GM19238 (cell line): ENCODE measurements around the gene IRS1.

Experiments used
- DNase-seq: peaks from one replicate; pipeline ENCODE4 v3.0.0; 2011; ENCODE audit warnings: low spot score; ENCODE audit not compliant: insufficient read length

IRS1 gene

DNA sequence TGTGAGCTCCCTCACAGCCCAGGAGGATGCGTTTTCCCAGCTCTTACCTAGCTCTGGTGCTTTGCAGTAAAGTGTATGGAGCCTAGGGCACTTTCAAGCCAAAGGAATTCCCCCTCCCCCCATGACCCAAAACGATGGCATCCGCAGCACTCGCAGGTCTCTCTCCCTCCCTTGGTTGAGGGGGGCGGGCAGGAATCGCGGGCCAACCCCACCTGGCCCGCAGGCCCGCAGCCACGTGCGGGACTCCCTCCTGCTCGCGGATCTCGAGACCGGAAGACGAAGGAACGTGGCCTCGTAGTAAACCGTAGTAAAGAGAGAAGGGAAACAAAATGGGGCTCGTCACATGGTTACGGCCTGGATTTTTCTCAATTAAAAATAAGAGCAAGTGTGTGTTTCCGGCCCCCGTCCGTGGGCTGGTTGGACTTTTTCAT lies 8.5 kb downstream of the IRS1 start:
- DNase-seq: peak; percentile 54

DNA sequence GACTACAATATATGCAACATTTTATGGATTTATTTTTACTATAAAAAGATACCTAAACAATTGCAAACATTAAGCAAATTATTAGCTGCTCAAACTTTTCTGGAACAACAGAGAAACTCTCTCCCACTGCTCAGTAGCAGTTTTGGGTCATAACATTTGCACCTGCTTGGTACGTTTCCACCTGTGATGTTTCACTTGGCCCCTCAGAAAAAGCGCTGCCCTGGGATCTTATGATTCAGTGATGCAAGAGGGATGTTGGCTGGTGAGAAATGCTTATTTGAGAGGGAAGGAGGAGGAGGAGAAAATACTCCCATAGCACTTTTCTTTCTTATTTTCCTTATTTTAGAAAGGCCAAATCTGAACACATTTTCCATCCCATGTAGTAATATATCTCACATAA lies 9.2 kb downstream of the IRS1 start:
- DNase-seq: no peak

DNA sequence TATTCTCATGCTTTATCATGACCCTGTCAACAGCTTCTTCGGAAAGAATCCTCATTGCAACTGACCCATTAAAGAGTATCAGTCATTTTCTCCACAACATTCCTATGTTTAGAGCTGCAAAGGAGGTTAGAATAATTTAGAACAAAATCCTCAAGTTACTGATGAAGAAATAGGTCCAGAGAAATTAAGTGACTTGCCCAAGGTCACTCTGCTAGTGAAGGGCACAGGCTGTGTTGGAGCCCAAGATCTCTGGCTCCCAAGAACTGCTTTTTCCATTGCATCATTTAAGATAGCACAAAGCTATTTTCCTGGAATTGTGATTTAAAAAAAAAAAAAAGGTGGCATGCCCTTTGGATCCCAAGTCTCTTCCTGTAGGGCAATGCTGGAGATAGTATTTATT lies 9.6 kb downstream of the IRS1 start:
- no peak for DNase-seq

DNA sequence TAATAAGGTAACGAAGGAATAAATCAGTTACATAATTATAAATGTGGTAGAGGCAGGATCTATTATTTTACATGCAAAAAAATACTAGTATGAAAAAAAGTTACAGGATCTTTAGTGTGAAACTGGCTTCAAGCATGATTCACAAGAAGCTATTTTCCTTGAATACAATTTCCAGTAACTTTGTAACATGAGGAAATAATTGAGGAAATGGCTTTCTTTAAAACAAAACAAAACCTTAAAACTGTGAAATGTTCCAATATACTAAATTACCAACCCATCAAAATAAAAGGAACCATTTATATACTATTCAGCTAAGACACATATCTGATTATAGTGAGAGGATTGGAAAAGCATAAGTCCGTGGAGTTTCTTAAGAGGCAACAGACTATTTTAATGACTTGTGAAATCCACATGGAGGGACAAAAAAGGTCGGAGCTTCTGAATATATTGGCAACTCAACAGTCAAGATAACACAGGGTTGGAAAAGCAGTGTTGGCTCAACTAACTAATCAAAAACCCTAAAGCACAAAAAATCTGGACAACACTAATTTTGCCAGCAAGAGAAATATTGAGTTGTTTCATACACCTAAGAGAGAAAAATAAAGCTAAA lies 10.6 kb downstream of the IRS1 start:
- no peak for DNase-seq

DNA sequence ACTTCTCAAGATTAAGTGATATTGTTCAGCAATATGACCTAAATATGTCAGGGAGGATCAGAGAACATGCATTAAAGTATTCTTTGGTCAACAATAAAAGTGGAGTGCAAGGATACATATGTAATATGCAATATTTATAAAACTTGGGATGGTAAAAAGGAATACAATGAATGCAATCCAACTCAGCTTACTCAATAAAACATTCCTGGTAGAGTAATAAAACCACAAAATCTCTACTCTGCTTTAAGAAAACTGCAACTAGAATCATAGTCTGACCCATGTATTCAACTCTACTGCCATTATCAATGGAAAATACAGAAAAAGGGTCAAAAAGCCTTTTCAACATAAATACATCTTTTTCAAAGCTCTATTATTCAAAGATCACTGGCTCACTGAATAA lies 11.6 kb downstream of the IRS1 start:
- DNase-seq: no peak

DNA sequence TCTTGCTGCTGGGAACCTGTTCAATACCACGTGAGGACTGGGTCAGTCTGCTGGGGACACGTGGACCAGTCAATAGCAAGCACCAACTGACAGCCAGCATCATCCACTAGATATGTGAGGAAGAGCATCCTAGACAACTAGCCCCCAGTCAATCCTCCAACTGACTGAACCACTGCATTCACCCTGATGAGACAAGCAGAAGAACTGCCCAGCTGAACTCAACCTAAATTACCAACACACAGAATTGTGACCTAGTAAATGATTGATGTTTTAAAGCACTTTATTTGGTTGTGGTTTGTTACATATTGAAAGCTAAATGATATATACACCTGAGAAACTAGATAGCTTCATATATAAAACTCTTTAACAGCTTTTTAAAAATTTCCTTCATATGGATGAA lies 15.7 kb downstream of the IRS1 start:
- no peak for DNase-seq

DNA sequence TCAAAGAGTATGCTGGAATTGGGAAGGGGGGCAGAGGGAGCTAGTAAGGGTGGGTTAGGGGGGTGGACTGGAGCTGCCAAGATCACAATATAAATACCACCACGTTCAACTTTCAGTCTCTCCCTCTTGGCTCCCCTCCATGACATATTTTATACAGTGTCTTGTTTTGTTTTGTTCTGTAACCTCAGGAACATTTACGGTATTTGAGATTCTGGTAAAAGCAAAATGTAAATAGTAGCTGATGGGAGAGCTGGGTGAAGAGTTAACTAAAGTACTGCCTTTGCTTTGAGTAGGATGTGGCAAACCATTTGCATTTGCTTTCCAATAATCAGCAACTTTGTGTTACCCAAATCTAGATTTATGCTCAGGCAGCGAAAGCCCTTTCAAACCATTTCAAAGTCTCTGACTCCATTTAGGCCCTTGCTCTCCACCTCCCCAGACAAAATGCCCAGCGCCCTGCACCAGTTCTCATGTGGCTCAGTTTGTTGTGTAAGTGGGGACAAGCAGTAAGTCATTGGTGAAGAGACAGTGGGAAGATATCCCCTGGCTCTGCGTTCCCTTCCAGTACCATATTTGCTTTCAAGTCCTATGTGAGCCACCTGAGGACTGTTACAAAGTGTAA lies 17.4 kb downstream of the IRS1 start:
- DNase-seq: no peak

DNA sequence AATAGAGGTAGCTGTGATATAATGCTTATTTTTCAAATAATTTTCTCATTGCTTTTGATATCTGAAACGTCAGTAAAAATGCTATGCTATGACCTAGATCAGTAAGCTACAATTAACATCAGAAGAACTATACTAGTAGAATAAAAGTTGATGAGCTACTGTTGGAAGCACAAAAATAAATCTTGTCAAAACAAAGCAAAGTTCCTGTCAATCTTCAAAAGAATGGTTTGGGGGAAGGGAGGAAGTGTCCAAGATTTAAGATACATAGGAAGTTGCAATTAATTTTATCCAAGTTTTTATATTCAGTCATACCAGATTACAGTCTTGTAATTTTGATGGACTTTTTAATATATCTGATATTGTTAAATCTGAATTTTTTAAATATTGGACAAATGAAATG lies 19.2 kb downstream of the IRS1 start:
- DNase-seq: no peak

DNA sequence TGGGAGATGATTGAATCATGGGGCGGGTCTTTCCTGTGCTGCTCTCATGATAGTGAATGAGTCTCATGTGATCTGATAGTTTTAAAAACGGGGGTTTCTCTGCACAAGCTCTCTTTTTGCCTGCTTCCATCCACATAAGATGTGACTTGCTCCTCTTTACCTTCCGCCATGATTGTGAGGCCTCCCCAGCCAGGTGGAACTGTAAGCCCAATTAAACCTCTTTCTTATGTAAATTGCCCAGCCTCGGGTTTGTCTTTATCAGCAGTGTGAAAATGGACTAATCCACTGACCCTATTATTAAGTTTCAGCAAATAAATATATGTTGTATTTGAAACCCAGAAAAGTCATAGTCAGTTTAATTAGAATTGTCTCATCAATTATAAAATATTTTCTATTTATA lies 22.0 kb downstream of the IRS1 start:
- DNase-seq: no peak

DNA sequence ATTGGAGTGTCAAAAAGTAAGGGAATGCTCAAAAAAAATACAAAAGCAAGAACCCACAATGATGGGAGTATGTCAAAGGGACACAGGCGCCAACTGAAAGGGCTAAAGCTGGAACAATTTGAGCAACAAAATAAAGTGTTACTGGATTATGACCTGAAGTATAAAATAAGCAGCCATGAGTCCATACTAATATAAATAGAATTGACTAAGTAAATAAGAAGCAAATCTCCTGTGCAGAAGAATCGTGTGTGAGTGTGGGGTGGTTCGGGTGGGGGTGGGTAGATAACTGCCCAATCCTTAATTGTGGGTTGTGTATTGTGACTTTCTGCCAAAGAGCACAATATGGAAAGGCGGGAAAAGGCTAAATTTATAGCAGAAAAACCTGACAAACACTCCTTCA lies 23.5 kb downstream of the IRS1 start:
- no peak for DNase-seq

DNA sequence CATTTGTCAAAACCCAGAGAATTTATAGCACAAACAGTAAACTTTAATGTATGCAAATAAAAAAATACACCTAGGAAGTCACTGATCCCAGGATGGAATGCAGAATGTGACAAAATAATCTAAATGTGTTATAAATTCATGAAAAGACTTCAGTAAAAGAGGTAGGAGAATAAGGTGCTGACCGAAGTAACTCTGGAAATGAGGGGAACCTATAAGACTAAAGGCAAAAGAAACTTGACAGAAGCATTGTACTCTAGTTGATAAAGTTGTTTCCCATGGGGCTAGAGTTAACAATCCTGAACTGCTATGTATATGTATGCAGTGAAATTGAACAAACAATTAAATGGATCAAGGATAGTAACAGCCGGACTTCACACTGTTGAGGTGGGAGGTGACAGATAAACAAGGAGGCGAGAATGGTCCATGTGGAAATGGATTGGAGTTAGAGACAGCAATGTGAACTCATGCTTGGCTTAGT lies 24.5 kb downstream of the IRS1 start:
- no peak for DNase-seq

DNA sequence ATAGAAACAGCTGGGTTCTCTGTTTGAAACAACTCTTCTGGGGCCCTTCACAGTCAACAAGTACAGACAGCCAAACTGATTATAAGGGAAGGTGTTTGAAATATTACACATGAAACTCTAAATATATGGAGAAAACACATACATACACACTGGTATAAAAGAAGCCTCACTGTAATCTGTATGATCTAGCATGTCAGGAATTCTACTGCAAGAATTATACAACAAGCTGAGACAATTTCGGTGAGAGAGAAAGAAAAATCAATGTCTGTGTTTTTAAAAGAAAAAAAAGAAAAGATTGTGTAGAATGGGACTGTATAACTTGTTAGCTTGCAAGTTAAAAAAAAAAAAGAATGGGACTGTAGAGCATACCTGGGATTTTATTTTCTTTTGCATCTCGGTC lies 26.3 kb downstream of the IRS1 start:
- DNase-seq: no peak

DNA sequence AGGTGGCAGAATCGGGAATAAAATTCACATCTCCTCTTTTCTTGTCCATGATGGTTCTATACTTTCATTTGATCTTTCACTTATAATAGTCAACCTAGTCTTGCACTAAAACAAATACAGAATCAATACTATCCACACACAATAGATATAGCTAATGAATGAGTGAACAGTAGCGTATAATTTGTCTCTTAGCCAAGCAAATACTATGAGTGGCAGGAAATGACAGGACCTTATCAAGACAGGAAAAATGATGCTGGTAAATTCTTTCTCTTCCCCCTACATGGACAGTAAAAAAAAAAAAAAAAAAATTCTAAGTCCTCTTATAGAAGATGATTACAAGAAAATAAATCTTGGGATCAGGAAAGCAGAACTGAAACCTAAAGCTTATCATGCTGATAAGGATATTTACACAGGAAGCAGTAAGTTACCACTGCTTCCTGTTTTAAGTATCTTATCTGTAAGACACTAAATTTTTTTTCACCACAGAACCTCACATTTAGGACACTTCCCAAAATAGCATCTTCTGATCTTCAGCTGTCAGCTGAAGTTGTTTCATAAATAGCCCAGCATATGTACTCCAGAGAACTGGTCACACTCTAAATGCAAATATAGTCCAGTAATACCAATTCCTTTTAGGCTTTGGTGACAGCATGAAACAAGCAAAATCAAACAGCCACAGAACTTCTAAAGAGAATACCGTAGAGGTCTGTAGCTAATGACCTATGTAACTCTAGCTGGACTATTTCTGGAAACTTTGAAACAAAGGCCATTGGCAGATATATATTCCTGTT lies 27.0 kb downstream of the IRS1 start:
- peak; percentile 39 for DNase-seq

DNA sequence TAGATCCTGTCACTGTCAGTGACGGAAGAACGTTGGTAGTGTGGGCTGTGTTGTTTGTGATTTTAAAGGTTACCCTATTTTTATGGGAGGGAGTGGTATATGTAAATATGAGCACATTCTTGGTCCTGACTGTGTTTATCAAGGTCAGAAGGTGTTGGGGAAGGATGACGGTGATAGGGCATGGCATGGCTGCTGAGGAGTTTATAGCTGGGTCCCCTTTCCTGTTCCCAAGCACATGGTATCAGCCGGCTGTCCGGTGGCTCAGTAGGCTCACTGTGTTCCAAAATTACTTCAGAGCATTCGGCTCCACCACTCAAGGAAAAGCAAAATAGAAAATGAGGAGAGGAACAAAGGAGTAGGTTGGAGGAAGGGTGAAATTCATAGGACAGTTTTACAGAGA lies 28.6 kb downstream of the IRS1 start:
- no peak for DNase-seq

DNA sequence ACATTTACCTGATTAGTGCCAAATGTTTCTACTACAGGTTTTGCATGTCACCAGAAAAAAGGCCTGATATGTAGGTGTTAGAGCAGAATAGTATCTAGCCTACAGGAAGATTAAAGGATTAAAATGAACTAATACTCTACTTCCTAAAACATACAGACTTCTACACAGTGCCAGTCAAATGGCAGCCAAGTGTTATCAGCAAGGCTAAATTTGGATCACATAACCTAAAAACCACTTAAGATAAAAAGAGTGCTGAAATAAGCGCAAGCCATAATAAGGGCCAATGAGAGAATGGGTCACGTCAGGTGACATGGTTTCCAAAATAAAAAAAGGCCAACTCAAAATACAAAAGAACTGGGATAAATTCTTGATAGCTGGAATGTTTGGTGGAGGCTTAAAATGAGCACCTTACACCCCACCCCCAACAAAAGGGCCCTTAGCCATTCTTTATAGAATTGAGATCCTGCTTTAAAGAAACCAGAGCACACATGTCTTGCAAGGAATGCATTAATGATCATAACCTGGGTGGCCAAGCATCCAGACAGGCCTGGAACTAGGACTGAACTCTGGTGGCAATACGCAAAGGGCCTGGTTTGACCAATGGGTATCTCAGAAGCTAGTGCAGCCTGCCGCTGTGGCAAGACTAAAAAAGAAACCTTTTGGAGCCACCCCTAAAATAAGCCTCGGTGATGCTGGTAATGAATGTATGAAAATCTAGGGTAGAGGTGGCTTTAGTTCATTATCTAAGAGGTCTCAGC lies 32.4 kb downstream of the IRS1 start:
- no peak for DNase-seq

DNA sequence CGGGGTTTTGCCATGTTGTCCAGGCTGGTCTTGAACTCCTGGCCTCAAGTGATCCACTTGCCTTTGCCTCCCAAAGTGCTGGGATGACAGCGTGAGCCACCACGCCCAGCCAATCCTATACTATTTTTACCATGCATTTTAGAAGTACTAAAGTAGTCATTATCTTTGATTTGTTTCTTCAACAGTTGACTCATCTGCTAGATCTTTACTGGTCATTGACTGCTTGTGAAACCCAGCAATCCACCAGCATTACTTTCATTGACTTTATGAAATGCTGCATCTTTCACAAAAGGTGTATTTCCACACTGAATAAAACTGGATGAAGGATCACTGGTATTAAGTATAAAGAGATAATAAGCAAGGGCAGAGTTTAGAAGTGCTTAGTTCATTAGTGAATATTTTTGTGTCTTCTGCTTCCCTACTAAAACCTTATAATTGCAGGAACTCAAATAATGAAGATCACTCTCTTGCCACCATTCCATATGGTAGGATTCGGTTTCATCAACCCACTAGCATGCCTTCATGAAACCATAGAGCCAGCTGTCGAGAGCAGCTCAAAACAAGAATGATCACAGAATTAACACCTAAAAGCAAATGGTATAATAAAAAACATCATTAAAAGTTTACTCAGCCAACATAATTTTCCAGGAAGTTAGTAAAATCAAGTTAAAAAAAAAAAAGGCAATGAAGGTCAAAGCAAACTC lies 33.1 kb downstream of the IRS1 start:
- no peak for DNase-seq

DNA sequence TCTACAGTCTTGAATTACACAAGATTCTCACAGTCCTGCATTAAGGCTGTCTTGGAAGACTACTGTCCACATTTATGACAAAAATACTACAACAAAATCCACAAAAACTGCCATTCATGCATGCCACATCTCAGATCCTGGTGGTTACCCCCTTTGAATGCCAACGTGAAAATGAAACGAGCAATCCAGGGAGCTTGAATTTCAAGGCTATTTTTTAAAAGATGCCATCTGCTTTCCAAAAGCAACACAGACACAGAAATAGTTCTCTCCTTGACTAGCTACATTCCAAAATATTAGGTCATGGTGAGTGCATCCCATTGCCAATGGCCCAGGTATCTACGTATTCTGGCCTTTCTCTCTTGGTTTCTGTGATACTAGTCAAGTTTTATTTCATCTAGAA lies 36.3 kb downstream of the IRS1 start:
- no peak for DNase-seq

DNA sequence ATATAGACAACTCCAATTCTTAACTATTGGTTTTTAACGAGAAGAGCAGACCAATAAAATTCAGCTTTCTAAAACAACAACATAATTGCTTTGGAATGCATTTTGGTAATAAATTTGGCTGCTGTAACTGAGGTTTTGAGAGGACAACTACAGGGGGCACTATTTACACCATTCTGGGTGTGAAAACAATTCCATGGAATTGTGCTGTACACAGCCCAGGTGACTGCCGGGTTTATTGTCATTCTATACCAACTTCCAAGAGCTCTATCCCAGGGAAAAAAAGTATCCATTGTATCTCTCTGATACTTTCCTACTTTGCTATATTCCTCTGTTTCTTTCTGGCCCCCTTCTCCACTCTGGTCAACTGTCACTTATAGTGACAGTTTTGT lies 38.4 kb downstream of the IRS1 start:
- DNase-seq: no peak

DNA sequence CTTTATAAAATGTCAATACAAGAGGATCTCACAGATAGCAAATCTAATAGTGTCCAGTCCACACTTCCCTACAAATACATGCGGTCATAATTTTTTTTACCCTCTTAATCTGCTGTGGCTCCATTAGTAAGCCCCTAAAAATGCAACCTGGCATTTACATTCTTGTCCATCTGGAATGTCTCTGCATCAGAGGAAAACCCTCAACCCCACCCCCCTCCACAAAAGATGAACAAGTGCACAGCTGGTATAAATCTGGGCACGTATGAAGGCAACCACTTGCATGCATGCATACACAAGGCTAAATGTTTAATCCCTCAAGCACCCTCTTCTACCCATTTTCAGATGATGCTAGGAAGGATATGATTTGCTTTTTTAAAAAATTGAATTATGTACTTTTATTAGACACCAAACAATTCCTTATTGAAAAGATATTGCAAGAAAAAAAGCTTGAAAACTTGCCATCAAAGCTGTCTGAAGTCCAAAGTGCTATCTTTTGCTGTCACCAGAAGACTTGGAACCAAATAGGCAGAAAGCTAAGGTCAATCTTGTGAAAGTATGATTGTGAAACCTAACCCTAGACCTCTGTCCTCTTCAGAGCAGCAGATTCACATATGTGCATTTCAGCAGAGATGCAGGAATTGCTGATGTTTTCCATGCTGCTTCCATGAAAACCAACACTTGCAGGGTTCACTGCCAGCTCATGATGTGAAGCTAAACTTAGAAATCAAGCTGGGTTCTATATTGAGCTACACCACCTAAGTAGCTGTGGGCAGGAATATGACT lies 39.0 kb downstream of the IRS1 start:
- no peak for DNase-seq

DNA sequence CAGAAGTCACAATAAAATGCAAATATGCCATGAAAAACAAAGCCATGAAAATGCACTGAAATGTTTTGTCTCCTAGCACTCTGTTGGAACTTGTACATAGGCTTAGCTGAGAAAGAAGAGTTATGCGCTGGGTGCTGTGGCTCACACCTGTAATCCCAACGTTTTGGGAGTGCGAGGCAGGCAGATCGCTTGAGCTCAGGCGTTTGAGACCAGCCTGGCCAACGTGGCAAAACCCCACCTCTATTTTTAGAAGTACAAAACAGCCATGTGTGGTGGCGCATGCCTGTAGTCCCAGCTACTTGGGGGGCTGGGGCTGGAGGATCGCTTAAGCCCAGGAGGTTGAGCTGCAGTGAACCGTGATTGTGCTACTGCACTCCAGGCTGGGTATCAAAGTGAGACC lies 39.9 kb downstream of the IRS1 start:
- DNase-seq: no peak
